Tibial artery (tissue), 4 donors: ENCODE data around the gene SSPN.

Source experiments
- DNase-seq, 2 donors: peaks; one replicate each; pipeline ENCODE4 v3.0.0-alpha.2; 2019
- H3K27ac ChIP-seq, 2 donors: fragments of 200-600 bp; sonication (generic) in 1 of 2; 1 replicate in 1 of 2; 2 replicates in 1 of 2; pipeline ENCODE4 v1.5.1; 2018 to 2019; ENCODE audit warnings: mild to moderate bottlenecking in 1 of 2
- H3K27me3 ChIP-seq, 2 donors: fragments of 200-600 bp; sonication (generic) in 1 of 2; one replicate each; pipeline versions ENCODE4 v1.5.1 to v1.6.0; 2016 to 2019
- H3K36me3 ChIP-seq, 3 donors: fragments of 200-600 bp; sonication (generic) in 2 of 3; one replicate each; pipeline ENCODE4 v1.5.1; 2016 to 2019; ENCODE audit warnings: mild to moderate bottlenecking in 2 of 3
- H3K4me1 ChIP-seq, 4 donors: fragments of 200-600 bp; sonication (generic) in 2 of 4; 1 replicate in 3 of 4; 2 replicates in 1 of 4; pipeline ENCODE4 v1.5.1; 2016 to 2019
- H3K4me3 ChIP-seq, 2 donors: fragments of 200-600 bp; sonication (generic) in 1 of 2; 1 replicate in 1 of 2; 2 replicates in 1 of 2; pipeline ENCODE4 v1.5.1; 2018 to 2019; ENCODE audit warnings: mild to moderate bottlenecking in 2 of 2
- H3K9me3 ChIP-seq, 3 donors: fragments of 200-600 bp; sonication (generic) in 1 of 3; one replicate each; pipeline ENCODE4 v1.5.1; 2016 to 2019
- intact Hi-C: fragments of 100-400 bp; cut with DNase I; formaldehyde crosslinking; loops from one replicate; pipeline ENCODE4 v1.15.0; 2023; ENCODE audit warnings: low total_unique reads
- TF ChIP-seq, protein P1 (sequence below), 2 experiments: fragments of 200-600 bp in 1 of 2; fragments of 450-650 bp in 1 of 2; IDR thresholded peaks; one replicate each; pipeline ENCODE4 v1.5.1; 2017 to 2019; ENCODE audit warnings: antibody characterized with exemption in 2 of 2, mild to moderate bottlenecking in 1 of 2, moderate library complexity in 1 of 2

The SSPN gene

DNA sequence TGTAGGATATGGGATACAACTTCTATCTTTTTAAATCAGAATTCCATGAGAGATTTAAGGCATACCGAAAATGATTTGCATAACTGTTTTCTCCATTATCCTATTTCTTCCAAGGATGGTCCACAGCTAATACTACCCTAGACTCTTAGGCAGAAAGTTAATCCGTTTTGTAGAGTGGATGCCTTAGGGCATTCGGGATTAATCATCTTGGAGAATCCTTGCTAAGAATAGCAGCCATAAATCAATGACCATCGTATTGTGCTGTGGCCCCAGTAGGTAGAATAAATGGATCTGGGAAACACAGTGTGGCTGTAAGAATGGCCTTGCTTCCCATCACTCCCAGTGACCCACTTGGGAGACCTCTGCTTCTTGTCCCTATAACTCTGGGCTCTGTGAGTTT, 99.6 kb downstream of the SSPN start:
- Histone ChIP-seq H3K4me1 (peaks cover 0 to 19% (median 8%) of the 10 kb centered on the region in 4 donors), H3K9me3 (no peaks in the 10 kb centered on the region), H3K27ac (no peak overlapping the region), H3K4me3 (no peak overlapping the region), H3K27me3 (no peaks in the 10 kb centered on the region), H3K36me3 (no peaks in the 10 kb centered on the region)
- no peak for DNase-seq
- TF ChIP-seq, protein P1, sequence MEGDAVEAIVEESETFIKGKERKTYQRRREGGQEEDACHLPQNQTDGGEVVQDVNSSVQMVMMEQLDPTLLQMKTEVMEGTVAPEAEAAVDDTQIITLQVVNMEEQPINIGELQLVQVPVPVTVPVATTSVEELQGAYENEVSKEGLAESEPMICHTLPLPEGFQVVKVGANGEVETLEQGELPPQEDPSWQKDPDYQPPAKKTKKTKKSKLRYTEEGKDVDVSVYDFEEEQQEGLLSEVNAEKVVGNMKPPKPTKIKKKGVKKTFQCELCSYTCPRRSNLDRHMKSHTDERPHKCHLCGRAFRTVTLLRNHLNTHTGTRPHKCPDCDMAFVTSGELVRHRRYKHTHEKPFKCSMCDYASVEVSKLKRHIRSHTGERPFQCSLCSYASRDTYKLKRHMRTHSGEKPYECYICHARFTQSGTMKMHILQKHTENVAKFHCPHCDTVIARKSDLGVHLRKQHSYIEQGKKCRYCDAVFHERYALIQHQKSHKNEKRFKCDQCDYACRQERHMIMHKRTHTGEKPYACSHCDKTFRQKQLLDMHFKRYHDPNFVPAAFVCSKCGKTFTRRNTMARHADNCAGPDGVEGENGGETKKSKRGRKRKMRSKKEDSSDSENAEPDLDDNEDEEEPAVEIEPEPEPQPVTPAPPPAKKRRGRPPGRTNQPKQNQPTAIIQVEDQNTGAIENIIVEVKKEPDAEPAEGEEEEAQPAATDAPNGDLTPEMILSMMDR (IDR thresholded peaks at IDR 0.05): no peak
- intact Hi-C loops: loop anchor here (10.0 kb wide), 1 partner anchor 230 kb away; no protein-coding TSS in a partner anchor

DNA sequence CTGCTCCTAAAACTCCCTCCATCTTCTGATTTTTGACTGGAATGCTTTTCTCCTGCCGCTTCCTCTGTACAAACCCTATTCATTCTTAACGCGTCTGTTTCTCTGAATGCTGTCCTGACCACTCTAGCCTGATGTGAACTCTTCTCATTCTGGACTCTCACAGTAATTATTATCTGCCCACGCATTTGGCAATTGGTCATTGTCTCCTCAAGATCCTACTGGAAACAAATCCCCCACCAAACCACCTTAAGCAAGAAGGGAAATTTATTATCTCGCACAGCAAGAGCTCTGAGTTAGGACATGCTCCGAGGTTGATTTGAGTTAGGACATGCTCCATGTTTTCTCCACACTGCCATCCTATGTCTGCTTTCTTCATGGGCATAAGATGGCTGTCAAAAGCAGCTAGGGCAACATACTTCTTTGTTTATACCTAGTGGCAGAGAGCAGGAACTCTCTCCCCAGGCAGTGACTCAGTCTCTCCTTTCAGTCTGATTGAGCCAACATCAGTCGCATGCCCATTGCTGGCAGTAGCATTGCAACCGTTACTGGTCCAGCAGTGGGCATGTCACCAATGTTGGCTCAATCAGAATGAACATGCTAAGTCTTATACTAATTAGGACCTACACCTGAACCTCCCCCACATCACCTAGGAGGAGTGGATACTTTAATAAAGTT, 102.2 kb downstream of the SSPN start:
- TF ChIP-seq, protein P1 (IDR thresholded peaks at IDR 0.05): no peak
- Histone ChIP-seq H3K4me3 (no peak overlapping the region), H3K36me3 (no peaks in the 10 kb centered on the region), H3K27ac (no peak overlapping the region), H3K9me3 (no peaks in the 10 kb centered on the region), H3K4me1 (peaks cover 0 to 19% (median 8%) of the 10 kb centered on the region in 4 donors), H3K27me3 (no peaks in the 10 kb centered on the region)
- DNase-seq: no peak
- intact Hi-C loops: loop anchor here (10.0 kb wide), 1 partner anchor 227 kb away; no protein-coding TSS in a partner anchor

DNA sequence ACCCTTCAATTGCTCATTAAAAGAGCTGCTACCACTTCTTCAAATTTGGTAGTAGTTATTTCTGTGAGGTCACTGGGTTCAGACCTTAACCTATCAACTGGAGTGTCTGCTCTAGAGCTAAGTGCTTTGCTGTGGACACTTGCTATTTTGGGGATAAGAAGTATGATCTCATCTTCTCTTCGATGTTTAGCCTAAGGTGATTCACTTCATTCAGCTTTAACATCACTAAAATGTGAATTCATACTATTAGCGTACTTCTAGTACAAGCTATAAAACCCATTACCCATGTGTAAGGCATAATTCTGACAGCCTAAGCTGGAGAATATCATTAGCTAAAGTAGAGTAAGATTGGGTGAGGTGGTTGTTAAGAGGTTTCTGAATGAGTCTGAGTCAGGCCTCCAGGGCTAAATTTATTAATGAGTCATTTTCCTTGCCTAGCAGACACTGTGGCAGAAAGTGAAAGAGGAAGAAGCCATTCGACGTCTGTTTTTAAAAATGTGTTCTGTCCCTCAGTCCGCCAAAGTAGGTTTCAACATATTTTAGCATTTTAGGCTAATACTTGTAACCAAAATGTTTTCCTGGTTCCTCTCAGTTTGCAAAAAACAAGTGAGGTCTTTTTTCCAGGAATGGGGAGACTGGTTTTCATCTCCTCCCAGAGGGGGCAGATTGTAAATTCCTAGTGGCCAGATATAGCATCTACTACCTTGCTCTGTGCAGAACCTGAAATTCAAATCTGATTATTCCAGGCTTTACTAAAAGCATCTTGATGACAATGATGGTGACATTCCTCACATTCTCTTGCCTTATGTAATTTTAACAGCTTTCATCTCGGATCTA, 103.6 kb downstream of the SSPN start:
- Histone ChIP-seq H3K27me3 (no peaks in the 10 kb centered on the region), H3K36me3 (no peaks in the 10 kb centered on the region), H3K9me3 (no peaks in the 10 kb centered on the region), H3K27ac (peak overlapping the region; percentile 66 to 76), H3K4me3 (peak overlapping the region; percentile 31 to 45), H3K4me1 (peaks cover 0 to 19% (median 8%) of the 10 kb centered on the region in 4 donors)
- TF ChIP-seq, protein P1 (IDR thresholded peaks at IDR 0.05): peak in 1 of 2 experiments; percentile 49
- intact Hi-C loops: loop anchor here (10.0 kb wide), 1 partner anchor 226 kb away; no protein-coding TSS in a partner anchor
- no peak for DNase-seq

DNA sequence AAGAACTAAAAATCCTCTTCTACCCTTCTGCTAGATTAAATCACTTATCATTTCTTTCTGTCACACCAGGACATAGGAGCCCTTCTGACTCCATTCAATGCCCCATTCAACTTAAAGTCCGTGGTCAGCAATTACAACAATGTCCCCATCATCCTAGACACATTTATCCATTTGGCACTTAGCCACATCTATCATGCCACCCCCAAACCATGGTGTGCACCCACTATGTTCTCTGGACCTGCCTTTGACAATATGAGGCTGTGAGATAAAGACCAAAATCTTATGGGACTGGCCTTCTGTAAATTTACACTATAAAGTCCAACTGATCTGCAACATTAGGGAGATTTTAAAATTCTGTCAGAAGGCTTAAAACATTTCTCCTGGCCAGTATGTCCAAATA, 104.4 kb downstream of the SSPN start:
- Histone ChIP-seq H3K4me1 (peaks cover 0 to 19% (median 8%) of the 10 kb centered on the region in 4 donors), H3K36me3 (no peaks in the 10 kb centered on the region), H3K27ac (peak overlapping the region; percentile 66 to 76), H3K27me3 (no peaks in the 10 kb centered on the region), H3K4me3 (no peak overlapping the region), H3K9me3 (no peaks in the 10 kb centered on the region)
- TF ChIP-seq, protein P1 (IDR thresholded peaks at IDR 0.05): no peak
- intact Hi-C loops: loop anchor here (10.0 kb wide), 1 partner anchor 225 kb away; no protein-coding TSS in a partner anchor
- no peak for DNase-seq
